Activated gamma-delta T cell treated with anti-CD3 and anti-CD28 coated beads, Interleukin-2, amount 50 U/mL, for 16 hours (primary cell): ENCODE results near the gene PER3.

Experiments used
- DNase-seq: peaks from one replicate; pipeline ENCODE4 v3.0.0-alpha.2; 2020; ENCODE audit warnings: low read depth

The PER3 gene

DNA sequence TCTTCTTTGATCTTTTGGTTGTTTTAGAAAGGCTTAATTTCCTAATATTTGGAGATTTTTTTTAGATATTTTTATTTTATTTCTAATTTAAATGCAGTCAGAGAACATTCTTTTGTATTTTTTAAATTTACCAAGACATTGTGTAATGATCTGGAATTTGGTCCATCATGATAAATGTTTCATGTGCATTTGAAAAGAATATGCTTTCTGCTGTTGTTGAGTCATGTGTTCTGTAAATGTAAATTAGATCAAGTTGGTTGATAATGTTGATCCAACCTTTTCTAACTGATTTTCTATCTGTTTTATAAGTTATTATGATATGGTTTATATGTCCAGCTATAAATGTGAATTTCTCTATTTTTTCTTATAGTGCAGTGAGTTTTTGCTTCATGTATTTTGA, 48.9 kb downstream of the PER3 start:
- DNase-seq = no peak

DNA sequence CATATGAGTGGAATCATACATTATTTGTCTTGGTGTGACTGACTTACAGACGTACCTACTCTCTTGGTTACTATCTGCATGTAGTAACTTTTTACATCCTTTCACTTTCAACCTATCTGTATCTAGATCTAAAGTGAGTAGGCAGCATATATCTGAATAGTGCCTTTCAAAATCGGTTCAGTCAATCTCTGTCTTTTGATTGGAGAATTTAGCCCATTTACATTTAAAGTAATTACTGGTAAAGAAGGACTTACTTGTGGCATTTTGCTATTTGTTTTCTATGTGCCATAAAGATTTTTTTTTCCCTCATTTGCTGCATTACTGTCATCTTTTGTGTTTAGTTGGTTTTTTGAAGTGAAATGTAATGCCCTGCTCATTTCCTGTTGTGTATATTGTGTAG, 54.6 kb downstream of the PER3 start:
- DNase-seq = no peak

DNA sequence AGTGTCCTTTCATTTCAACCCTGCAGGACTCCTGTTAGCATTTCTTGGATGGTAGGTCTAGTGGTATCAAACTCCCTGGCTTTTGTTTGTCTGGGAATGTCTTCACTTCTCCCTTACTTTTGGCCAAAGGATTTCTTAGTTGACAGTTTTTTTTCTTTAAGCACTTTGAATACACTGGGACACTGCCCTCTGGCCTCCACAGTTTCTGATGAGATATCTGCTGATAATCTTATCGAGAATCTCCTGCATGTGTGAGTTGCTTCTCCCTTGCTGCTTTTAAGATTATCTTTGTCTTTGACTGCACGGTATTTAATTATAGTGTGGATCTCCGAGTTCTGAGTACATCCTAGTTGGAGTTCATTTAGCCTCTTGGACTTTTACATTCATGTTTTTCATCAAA, 55.4 kb downstream of the PER3 start:
- no peak for DNase-seq

- DNase-seq = no peak
Observed at GRCh38 chr1:7842517-7842916, 58.4 kb downstream of the PER3 start.

DNA sequence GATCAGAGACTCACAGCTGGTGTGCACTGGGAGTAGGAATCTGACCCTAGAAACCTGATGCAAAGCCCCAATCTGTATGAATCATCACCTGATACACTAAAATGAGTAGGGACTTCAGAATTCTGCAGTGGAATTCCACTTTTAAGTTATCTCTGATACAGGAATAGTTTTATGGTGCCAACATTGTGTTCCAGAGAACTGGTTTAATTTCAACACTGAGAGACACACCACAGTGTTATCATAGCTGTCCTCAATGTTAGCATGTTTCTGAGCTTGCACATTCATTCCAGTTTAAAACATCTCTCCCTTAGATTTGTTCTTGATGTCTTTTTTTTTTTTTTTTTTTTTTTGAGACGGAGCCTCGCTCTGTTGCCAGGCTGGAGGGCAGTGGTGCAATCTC, 61.7 kb downstream of the PER3 start:
- no peak for DNase-seq

DNA sequence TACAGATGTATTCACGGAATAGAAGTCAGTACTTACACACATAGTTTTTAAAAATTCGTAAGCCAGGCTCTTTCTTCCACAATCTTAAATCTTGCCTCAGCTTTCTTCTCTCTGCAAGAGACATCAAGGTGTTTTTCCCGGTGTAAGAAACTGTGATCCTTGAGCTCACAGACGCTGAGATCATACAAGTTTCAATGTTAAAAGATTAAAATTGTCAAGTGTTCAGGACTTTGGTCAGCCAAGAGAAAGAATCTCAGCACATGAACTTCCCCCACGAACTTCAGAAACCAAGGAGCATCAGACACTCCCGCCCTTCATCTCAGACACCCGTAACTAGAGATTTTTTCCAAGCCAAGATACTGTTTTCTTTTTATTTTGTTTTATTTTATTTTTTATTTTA, 62.6 kb downstream of the PER3 start:
- no peak for DNase-seq

- no peak for DNase-seq
Observed at GRCh38 chr1:7847599-7847998, 63.5 kb downstream of the PER3 start.

GRCh38 chr1:7850786-7851185, 66.7 kb downstream of the PER3 start:
- no peak for DNase-seq

- no peak for DNase-seq
Observed at GRCh38 chr1:7852804-7853683, 69.0 kb downstream of the PER3 start, which contains the start of gene UTS2. Gene UTS2, minus strand, starts transcription at chr1:7853065. Its CDS starts 62 bp downstream, at chr1:7853003.

DNA sequence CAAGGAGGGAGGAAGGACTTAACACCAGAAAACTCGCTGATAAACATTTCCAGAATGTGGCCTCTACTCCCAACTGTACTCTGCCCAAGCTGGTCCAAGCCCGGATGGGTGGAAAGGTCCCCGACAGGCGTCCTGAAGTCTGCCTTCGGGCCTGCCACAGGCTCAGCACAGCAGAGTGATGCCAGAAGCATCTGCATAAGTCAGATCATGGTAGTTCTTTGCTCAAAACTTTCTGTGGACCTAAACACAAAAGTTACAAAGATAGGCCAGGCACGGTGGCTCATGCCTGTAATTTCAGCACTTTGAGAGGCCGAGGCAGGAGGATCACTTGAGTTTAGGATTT, 69.6 kb downstream of the PER3 start:
- DNase-seq = no peak

GRCh38 chr1:7856345-7856744, 72.3 kb downstream of the PER3 start:
- DNase-seq = no peak

GRCh38 chr1:7857000-7857399, 72.9 kb downstream of the PER3 start:
- no peak for DNase-seq

DNA sequence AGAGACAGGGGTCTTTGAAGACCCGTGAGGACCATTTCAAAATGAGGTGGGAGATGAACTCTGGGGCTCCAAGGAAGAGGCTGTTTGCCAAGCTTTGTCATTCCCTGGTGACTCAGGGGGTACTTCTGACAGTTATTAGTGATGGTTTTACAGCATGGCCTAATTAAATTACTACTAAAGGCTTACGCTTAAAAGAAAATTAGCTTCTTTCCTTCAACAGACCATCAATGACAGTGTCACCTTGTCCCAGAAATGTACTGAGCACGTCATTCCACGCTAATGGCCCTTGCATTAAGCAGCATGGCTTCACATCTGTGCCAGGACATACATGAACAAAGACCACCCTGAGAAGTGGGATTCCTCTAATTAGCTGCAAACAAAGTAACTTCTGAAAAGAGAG, 73.9 kb downstream of the PER3 start:
- no peak for DNase-seq

DNA sequence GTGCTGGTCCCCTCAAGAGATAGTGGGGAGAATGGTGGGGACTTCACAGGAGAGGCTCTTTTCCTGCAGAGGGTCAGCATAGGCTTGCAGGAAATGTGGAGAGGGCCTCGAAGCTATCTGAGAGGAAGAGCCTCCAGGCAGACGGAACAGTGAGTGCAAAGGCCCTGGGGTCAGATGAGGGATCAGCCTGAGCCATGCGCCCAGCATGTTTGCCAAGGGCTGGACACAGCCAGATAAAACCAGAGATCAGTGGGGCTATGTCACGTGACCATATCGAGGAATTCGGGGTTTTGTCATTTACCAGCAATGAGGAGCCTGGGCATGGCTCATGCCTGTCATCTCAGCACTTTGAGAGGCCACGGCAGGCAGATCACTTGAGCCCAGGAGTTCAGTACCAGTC, 75.3 kb downstream of the PER3 start:
- no peak for DNase-seq

DNA sequence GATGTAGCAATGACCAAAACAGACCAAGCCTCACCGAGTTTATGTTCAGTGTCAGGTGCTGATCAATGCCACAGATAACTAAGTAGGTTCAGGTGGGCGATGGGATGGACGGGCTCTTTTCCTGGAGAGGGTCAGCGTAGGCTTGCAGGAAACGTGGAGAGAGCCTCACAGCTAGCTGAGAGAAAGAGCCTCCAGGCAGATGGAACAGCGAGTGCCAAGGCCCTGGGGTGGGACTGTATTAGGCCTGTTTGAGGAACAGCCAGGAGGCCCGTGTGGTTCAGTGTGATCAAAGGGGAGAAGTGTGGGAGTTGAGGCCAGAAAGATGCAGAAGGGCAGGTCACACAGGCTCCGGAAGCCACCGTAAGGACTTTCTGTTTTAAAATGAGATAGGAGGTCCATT, 76.0 kb downstream of the PER3 start:
- DNase-seq = no peak

DNA sequence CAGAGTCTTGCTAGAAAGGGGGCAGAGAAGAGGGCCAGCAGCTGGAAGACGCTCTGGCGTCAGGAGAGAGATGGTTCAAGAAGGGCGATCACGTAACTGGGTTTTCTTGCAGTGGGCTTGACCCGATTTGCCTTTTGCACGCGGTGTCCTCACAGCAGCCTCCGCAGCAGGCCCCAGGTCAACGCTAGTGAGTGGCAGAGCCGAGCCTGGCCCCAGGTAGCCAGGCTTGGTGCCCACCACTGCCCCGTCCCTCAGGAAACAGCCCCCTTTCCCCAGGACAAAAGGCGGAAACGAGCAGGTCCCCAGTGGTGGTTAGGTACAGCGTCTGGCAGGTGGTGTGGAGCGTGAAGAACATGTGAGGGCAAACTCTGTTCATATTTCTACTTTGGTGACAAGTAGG, 77.4 kb downstream of the PER3 start:
- DNase-seq = no peak

DNA sequence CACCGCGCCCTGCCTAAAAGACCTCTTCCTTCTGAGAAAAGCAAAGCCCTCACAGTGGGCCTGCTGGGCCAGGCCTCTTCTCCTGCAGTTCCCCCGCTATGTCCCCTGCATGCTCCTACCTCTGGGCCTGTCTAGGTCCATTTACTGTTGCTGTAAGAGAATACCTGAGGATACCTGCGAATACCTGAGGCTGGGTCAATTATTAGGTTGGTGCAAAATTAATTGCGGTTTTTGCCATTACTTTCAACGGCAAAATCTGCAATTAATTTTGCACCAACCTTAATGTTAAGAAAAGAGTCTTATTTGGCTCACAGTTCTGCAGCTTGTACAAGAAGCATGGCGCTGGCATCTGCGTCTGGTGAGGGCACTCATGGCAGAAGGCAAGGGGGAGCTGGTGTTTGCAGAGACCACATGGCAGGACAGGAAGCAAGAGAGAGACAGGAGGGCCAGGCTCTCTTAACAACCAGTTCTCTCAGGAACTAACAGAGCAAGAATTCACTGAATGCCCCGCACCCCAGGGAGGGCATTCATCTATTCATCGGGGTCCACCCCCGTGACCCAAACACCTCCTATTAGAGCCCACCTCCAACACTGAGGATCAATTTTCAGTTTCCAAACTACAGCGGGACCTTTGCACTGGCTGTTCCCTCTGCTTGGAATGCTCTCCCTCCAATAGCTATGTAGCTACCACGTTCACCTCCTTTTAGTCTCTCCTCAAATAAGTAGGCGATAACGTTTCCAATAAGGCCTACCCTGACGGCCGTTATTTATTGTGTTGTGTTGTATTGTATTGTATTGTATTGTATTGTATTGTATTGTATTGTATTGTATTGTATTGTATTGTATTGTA, 78.3 kb downstream of the PER3 start:
- no peak for DNase-seq

GRCh38 chr1:7863756-7864328, 79.8 kb downstream of the PER3 start:
- no peak for DNase-seq

- DNase-seq = no peak
Observed at GRCh38 chr1:7865978-7866377, 81.9 kb downstream of the PER3 start.

DNA sequence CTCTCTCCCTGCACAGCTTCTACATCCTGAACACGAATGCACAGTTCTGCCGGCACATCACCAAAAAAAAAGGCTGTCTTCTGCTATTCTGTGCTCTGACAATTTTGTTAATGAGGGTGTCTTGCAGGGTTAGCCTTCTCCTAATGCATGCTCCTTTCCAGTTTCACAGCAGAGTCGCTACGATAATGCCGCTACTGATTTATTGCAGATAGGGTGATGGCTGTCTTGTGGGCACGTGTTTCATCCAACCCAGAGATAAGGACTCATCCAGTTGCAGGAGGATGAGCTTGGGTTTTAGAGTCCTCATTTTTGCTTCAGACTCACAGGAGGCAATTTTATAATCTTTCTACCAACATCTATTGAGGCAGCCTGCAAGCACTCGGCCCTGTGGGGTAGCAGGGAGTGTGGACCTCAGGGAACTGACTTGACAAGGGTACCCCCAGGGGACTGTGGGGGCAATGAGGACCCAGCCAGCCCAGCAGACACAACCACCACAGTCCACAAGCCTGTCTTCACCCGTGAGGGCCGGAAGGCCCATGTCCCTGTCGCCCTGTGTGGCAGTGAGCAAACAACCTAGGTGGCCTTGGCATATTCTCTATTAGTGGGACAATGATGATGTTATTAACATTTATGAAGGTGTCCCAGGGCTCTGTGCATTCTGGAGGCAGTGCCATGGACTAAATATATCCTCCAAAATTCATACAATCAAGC, 84.1 kb downstream of the PER3 start:
- DNase-seq = no peak

DNA sequence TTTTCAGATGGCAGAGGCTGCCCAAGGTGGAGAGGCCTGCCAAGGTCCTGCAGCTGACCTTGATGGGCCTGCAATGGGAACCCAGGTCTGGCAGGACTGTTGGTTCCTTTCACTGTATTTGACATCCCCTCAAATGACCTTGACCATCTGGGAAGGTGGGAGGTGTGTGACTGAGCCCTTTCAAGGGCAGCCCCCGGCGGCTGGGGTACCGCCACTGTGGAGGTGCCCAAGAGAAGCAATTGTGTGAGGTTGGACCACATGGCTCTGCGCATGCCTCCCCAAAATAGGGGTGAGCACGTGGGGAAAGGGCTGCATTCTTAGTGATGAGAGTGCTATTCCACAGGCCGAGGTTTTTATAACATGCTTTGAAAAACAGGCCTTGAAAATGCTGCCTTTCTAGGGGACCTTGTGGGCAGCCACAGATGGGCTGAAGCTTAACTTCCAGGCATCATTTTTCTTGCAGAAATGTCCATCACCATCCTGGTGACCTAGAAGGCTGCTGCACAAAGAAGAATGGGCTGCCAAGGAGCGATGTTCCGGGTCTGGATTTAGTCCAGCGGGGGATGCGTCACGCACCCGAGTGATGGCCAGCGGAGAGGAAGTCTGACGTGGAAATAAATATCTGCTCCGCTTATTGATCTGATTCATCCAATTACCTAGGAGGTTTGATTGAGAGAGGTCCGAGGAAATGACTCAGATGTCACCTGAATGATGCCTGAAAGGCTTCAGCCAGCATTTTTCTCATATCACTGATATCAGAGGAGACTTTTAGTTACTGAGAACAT, 85.2 kb downstream of the PER3 start:
- DNase-seq = no peak

GRCh38 chr1:7871136-7871535, 87.0 kb downstream of the PER3 start:
- DNase-seq = no peak
